Stimulated activated naive B cell treated with anti-CD40 and anti-IgM and Interleukin-4, amounts not matched to agents 10 μg/mL and 1 μg/mL and 100 μg/mL, for 72 hours (primary cell): ENCODE results near the gene TTYH3.
A peak's percentile ranks its signal among the peaks of the same experiment; 100 is the strongest.
"Not testable (repeated sequence)": the region's sequence is repeated elsewhere in the genome, so short reads cannot be mapped to it uniquely, and the experiment has no call there.

Experiments used
- ATAC-seq, 2 donors: fragments of 150-1000 bp; cut with Tn5 transposase; replicated peaks; 2 replicates each; pipeline ENCODE4 v1.10.0; 2021; ENCODE audit warnings: moderate library complexity in 1 of 2
- DNase-seq: peaks from one replicate; pipeline ENCODE4 v3.0.0; 2021
- H3K27ac Mint-ChIP-seq: one replicate; pipeline ENCODE4 v1.8.0; 2022; ENCODE audit warnings: mild to moderate bottlenecking, mixed read lengths
- H3K27me3 Mint-ChIP-seq, 2 donors: one replicate each; pipeline ENCODE4 v1.8.0; 2022; ENCODE audit warnings: mixed read lengths in 2 of 2
- H3K36me3 Mint-ChIP-seq, 2 donors: one replicate each; pipeline ENCODE4 v1.8.0; 2022; ENCODE audit warnings: mixed read lengths in 2 of 2, mild to moderate bottlenecking in 1 of 2
- H3K4me1 Mint-ChIP-seq, 2 donors: one replicate each; pipeline ENCODE4 v1.8.0; 2022; ENCODE audit warnings: mixed read lengths in 2 of 2, mild to moderate bottlenecking in 1 of 2
- H3K4me3 Mint-ChIP-seq, 2 donors: one replicate each; pipeline ENCODE4 v1.8.0; 2022; ENCODE audit warnings: mild to moderate bottlenecking in 2 of 2, mixed read lengths in 2 of 2, moderate library complexity in 1 of 2
- H3K9me3 Mint-ChIP-seq, 2 donors: one replicate each; pipeline ENCODE4 v1.8.0; 2022; ENCODE audit warnings: mixed read lengths in 2 of 2, mild to moderate bottlenecking in 1 of 2

The TTYH3 gene

DNA sequence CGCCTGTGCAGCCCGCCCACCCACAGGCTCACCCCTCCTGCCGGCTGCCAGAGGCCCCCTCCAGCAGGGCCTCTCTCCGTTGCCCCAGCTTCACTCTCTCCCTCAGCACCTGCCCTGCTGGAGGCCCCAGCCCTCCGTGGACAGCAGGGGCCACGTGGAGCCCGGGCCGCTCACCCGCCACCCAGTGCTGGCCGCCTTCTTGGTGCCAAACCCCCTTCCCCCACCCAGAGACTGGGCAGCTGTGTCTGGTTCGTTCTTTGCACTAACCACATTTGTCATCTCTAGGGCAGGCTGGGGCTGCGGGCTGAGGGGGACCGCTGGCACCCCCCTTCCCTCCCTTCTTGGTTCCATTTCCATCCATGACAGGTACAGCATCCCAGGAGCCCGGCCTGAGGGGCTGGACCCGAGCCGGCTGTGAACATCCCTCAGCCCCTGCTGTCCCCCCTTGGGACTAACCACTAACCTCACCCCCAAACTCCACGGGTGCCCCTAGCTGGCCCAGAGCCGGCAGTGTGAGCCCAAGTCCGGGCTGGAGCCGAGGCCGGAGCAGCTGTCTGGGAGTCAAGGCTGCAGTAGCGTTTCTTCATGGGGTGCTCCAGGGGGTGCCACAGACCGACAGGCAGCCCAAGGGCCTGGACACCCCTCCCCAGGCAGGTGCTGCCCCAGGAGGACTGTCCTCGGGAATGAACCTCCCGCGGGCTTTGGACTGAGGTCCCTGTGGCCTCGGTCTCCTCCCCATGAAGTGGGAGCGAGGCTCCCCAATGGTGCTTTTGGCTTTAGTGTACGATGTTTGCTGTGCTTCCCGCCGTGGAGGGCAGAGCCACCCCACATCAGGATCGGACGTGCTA lies 30.7 kb downstream of the TTYH3 start:
- no peak overlapping the region for H3K4me3 Mint-ChIP-seq
- ATAC-seq (no peak), DNase-seq (no peak)
- peaks cover 0 to 4% of the 10 kb centered on the region in 2 donors for H3K27me3 Mint-ChIP-seq
- no peaks in the 10 kb centered on the region for H3K9me3 Mint-ChIP-seq
- no peak overlapping the region for H3K27ac Mint-ChIP-seq
- peaks cover 6 to 23% of the 10 kb centered on the region in 2 donors for H3K4me1 Mint-ChIP-seq
- H3K36me3 Mint-ChIP-seq: peaks cover 31 to 36% of the 10 kb centered on the region in 2 donors

GRCh38 chr7:2663121-2663886 lies 31.5 kb downstream of the TTYH3 start:
- no peak for ATAC-seq
- Mint-ChIP-seq H3K9me3 (no peaks in the 10 kb centered on the region), H3K27me3 (peaks cover 0 to 4% of the 10 kb centered on the region in 2 donors), H3K4me1 (peaks cover 6 to 23% of the 10 kb centered on the region in 2 donors), H3K27ac (no peak overlapping the region), H3K36me3 (peaks cover 30 to 34% of the 10 kb centered on the region in 2 donors), H3K4me3 (no peak overlapping the region)
- no peak for DNase-seq

- DNase-seq (no peak), ATAC-seq (no peak)
- peaks cover 25 to 33% of the 10 kb centered on the region in 2 donors for H3K36me3 Mint-ChIP-seq
- no peak overlapping the region for H3K4me3 Mint-ChIP-seq
- H3K27me3 Mint-ChIP-seq: peaks cover 0 to 4% of the 10 kb centered on the region in 2 donors
- no peak overlapping the region for H3K27ac Mint-ChIP-seq
- H3K9me3 Mint-ChIP-seq: no peaks in the 10 kb centered on the region
- H3K4me1 Mint-ChIP-seq: peaks cover 6 to 23% of the 10 kb centered on the region in 2 donors
These were observed 32.2 kb downstream of the TTYH3 start for GRCh38 chr7:2663960-2664359.

GRCh38 chr7:2665359-2665791 lies 33.6 kb downstream of the TTYH3 start:
- Mint-ChIP-seq H3K27ac (peak overlapping the region; percentile 76), H3K4me3 (peak overlapping the region in 1 of 2 donors; percentile 52), H3K4me1 (peaks cover 11 to 23% of the 10 kb centered on the region in 2 donors), H3K36me3 (peaks cover 18 to 29% of the 10 kb centered on the region in 2 donors), H3K9me3 (no peaks in the 10 kb centered on the region), H3K27me3 (peaks cover 8 to 12% of the 10 kb centered on the region in 2 donors)
- DNase-seq (no peak), ATAC-seq (no peak)

- Mint-ChIP-seq H3K27ac (no peak overlapping the region), H3K27me3 (peaks cover 15 to 19% of the 10 kb centered on the region in 2 donors), H3K4me1 (peaks cover 18 to 31% of the 10 kb centered on the region in 2 donors), H3K4me3 (no peak overlapping the region), H3K9me3 (no peaks in the 10 kb centered on the region), H3K36me3 (peaks cover 18 to 24% of the 10 kb centered on the region in 2 donors)
- ATAC-seq (peak in 1 of 2 donors; percentile 22), DNase-seq (no peak)
These were observed 34.4 kb downstream of the TTYH3 start for GRCh38 chr7:2666155-2666554.

- Mint-ChIP-seq H3K4me3 (no peak overlapping the region), H3K27ac (no peak overlapping the region), H3K36me3 (peaks cover 12 to 19% of the 10 kb centered on the region in 2 donors), H3K9me3 (no peaks in the 10 kb centered on the region), H3K4me1 (peaks cover 19 to 29% of the 10 kb centered on the region in 2 donors), H3K27me3 (peaks cover 15 to 21% of the 10 kb centered on the region in 2 donors)
- no peak for DNase-seq
- no peak for ATAC-seq
These were observed 34.9 kb downstream of the TTYH3 start for GRCh38 chr7:2666588-2667250.

DNA sequence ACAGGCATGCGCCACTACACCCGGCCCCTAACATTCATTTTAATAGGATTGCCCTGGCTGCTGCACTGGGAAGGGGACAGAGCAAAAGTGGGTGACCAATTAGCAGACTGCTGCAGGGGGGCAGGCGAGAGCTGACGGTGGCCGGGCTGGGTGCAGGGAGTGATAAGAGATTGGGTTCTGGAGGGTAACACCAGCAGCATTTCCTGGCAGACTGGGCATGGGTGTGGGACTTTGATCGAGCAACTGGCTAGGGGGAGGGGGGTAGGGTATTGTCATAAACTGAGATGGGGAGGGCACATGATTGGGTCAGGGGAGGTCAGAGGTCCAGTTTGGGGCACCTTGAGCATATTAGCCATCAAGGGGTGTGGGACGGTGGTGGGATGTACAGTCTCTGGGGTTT lies 36.1 kb downstream of the TTYH3 start:
- Mint-ChIP-seq H3K27ac (peak overlapping the region; percentile 45), H3K4me1 (peaks cover 17 to 24% of the 10 kb centered on the region in 2 donors), H3K36me3 (peaks cover 4 to 9% of the 10 kb centered on the region in 2 donors), H3K9me3 (no peaks in the 10 kb centered on the region), H3K27me3 (peaks cover 15 to 21% of the 10 kb centered on the region in 2 donors), H3K4me3 (no peak overlapping the region)
- ATAC-seq: no peak
- no peak for DNase-seq

DNA sequence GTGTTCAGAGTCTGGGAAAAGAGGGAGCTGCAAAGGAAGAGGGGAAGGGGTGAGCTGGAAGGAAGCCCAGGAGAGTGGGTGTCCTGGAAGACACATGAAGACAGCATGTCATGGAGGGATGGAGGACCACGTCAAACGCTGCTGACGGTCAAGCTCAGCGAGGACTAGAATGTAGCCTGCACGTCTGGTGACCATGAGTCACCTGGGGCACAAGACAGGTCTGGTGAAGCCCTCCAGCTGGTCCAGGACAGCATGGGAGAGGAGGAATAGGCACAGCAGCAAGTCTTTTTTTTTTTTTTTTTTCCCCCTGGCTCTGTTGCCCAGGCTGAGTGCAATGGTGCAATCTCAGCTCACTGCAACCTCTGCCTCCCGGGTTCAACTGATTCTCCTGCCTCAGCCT lies 36.6 kb downstream of the TTYH3 start:
- Mint-ChIP-seq H3K27me3 (peaks cover 15 to 21% of the 10 kb centered on the region in 2 donors), H3K9me3 (no peaks in the 10 kb centered on the region), H3K4me3 (no peak overlapping the region), H3K27ac (peak overlapping the region; percentile 45), H3K36me3 (peaks cover 4 to 9% of the 10 kb centered on the region in 2 donors), H3K4me1 (peaks cover 17 to 24% of the 10 kb centered on the region in 2 donors)
- no peak for ATAC-seq
- DNase-seq: no peak

- ATAC-seq: no peak
- DNase-seq: no peak
- Mint-ChIP-seq H3K27ac (peak overlapping the region; percentile 10), H3K27me3 (peaks cover 15 to 21% of the 10 kb centered on the region in 2 donors), H3K9me3 (peaks cover 2 to 3% of the 10 kb centered on the region in 2 donors), H3K36me3 (peaks cover 0 to 2% of the 10 kb centered on the region in 2 donors), H3K4me1 (peaks cover 16% of the 10 kb centered on the region in 2 donors), H3K4me3 (no peak overlapping the region)
These were observed 38.4 kb downstream of the TTYH3 start for GRCh38 chr7:2670171-2670570.

GRCh38 chr7:2670720-2671391 lies 39.1 kb downstream of the TTYH3 start:
- H3K4me3 Mint-ChIP-seq: peak overlapping the region in 1 of 2 donors; percentile 47

DNA sequence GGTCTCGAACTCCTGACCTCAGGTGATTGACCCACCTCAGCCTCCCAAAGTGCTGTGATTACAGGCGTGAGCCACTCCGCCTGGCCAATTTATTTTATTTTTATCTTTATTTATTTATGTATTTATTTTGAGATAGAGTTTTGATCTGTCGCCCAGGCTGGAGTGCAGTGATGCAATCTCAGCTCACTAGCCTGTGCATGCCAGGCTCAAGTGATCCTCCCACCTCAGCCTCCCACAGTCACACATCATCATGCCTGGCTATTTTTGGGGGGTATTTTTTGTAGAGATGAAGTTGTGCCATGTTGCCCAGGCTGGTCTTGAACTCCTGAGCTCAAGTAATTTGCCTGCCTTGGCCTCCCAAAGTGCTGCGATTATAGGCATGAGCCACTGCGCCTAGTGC lies 41.4 kb downstream of the TTYH3 start:
- peaks cover 15 to 17% of the 10 kb centered on the region in 2 donors for H3K27me3 Mint-ChIP-seq

More at GRCh38 chr7:2670720-2671391, 39.1 kb downstream of the TTYH3 start:
- H3K9me3 Mint-ChIP-seq: peaks cover 2 to 3% of the 10 kb centered on the region in 2 donors
- H3K36me3 Mint-ChIP-seq: peaks cover 0 to 2% of the 10 kb centered on the region in 2 donors
- H3K27ac Mint-ChIP-seq: peak overlapping the region; percentile 59
- DNase-seq (peak; percentile 57), ATAC-seq (peak; percentile 82 to 87)
- peaks cover 9 to 12% of the 10 kb centered on the region in 2 donors for H3K4me1 Mint-ChIP-seq
- H3K27me3 Mint-ChIP-seq: peaks cover 15 to 21% of the 10 kb centered on the region in 2 donors

GRCh38 chr7:2673934-2674333 lies 42.1 kb downstream of the TTYH3 start:
- Mint-ChIP-seq H3K4me1 (peaks cover 9 to 12% of the 10 kb centered on the region in 2 donors), H3K27me3 (peaks cover 15 to 17% of the 10 kb centered on the region in 2 donors), H3K27ac (no peak overlapping the region), H3K9me3 (peaks cover 2 to 3% of the 10 kb centered on the region in 2 donors), H3K4me3 (no peak overlapping the region), H3K36me3 (peaks cover 0 to 2% of the 10 kb centered on the region in 2 donors)
- ATAC-seq: no peak
- no peak for DNase-seq

More for the DNA sequence above, 41.4 kb downstream of the TTYH3 start:
- H3K4me1 Mint-ChIP-seq: peaks cover 9 to 12% of the 10 kb centered on the region in 2 donors
- not testable (repeated sequence) for H3K9me3 Mint-ChIP-seq, H3K4me3 Mint-ChIP-seq, H3K36me3 Mint-ChIP-seq, ATAC-seq, H3K27ac Mint-ChIP-seq, DNase-seq

GRCh38 chr7:2675256-2675764 lies 43.5 kb downstream of the TTYH3 start:
- peaks cover 13 to 15% of the 10 kb centered on the region in 2 donors for H3K27me3 Mint-ChIP-seq
- H3K27ac Mint-ChIP-seq: no peak overlapping the region

More at GRCh38 chr7:2675256-2675764, 43.5 kb downstream of the TTYH3 start:
- Mint-ChIP-seq H3K4me1 (peaks cover 8 to 9% of the 10 kb centered on the region in 2 donors), H3K9me3 (peaks cover 2 to 3% of the 10 kb centered on the region in 2 donors), H3K4me3 (no peak overlapping the region), H3K36me3 (peaks cover 0 to 2% of the 10 kb centered on the region in 2 donors)
- DNase-seq (no peak), ATAC-seq (no peak)
